ENCODE data around the gene NGRN. TPM values are rescaled to one million over a fixed set of nuclear protein-coding genes. Genes with fewer than 3 reads are reported as not detected.
A peak's percentile ranks its signal among the peaks of the same experiment; 100 is the strongest.

The NGRN gene
- total RNA-seq, 1 experiment from 2014 or later: 70.5 TPM

GRCh38 chr15:90232196-90232595, 33.3 kb upstream of the NGRN start:
- DNase-seq (ENCODE audit: unreplicated experiment): no peak
- intact Hi-C loops (cut with micrococcal nuclease): loop anchor here (5.0 kb wide), 2 partner anchors 145 to 335 kb away; no protein-coding TSS in a partner anchor
- BruUV-seq (replicated peaks): no TSS peak
- no peaks in the 10 kb centered on the region for H3K9me3 Mint-ChIP-seq (ENCODE audit: unreplicated experiment)
- peaks cover 19% of the 10 kb centered on the region for H3K4me1 Mint-ChIP-seq (ENCODE audit: insufficient read depth, unreplicated experiment)
- peak overlapping the region; percentile 85 for H3K4me3 Mint-ChIP-seq (ENCODE audit: unreplicated experiment)
- TF ChIP-seq CTCF (IDR thresholded peaks at IDR 0.05; ENCODE audit: unreplicated experiment): no peak
- POLR2A ChIA-PET: interaction anchor here (0.6 to 4.7 kb wide), 18 partner anchors 10 to 467 kb away, joined by 3 to 66 read pairs (median 6); partner anchors contain the start of genes AP3S2, SEMA4B and TTLL13
- H3K27ac Mint-ChIP-seq (ENCODE audit: low read depth, unreplicated experiment): no peak overlapping the region
- no peaks in the 10 kb centered on the region for H3K27me3 Mint-ChIP-seq (ENCODE audit: insufficient read depth, unreplicated experiment)
- CTCF ChIA-PET: interaction anchor here (0.6 to 4.8 kb wide), 19 partner anchors 11 to 313 kb away, joined by 3 to 48 read pairs (median 4); partner anchors contain the start of gene TTLL13
- H3K36me3 Mint-ChIP-seq (ENCODE audit: insufficient read depth, unreplicated experiment): peaks cover 43% of the 10 kb centered on the region

GRCh38 chr15:90232941-90233386, 32.5 kb upstream of the NGRN start:
- intact Hi-C loops (cut with micrococcal nuclease): loop anchor here (1.0 to 5.0 kb wide), 3 partner anchors 53 to 336 kb away; no protein-coding TSS in a partner anchor
- DNase-seq (ENCODE audit: unreplicated experiment): no peak
- TF ChIP-seq CTCF (IDR thresholded peaks at IDR 0.05; ENCODE audit: unreplicated experiment): peak; percentile 56

GRCh38 chr15:90233387-90234095, 31.9 kb upstream of the NGRN start, which contains the start of gene CIB1:
Gene CIB1 (minus strand): TSS chr15:90233941. CDS start chr15:90233885, 56 bp downstream.
- no peaks in the 10 kb centered on the region for H3K27me3 Mint-ChIP-seq (ENCODE audit: insufficient read depth, unreplicated experiment)
- H3K36me3 Mint-ChIP-seq (ENCODE audit: insufficient read depth, unreplicated experiment): peaks cover 36% of the 10 kb centered on the region
- ChIA-PET POLR2A (interaction anchor here (0.5 to 4.7 kb wide), 32 partner anchors 9 to 755 kb away, joined by 3 to 66 read pairs (median 5); partner anchors contain the start of genes AP3S2, NGRN, SEMA4B and TTLL13), CTCF (interaction anchor here (0.5 to 4.8 kb wide), 20 partner anchors 12 to 369 kb away, joined by 3 to 48 read pairs (median 4); partner anchors contain the start of genes ARPIN and TTLL13)
- peaks cover 19% of the 10 kb centered on the region for H3K4me1 Mint-ChIP-seq (ENCODE audit: insufficient read depth, unreplicated experiment)
- H3K27ac Mint-ChIP-seq (ENCODE audit: low read depth, unreplicated experiment): peak within 1 kb of the TSS; percentile 12
- H3K9me3 Mint-ChIP-seq (ENCODE audit: unreplicated experiment): no peaks in the 10 kb centered on the region
- DNase-seq (ENCODE audit: unreplicated experiment): peak; percentile 97
- H3K4me3 Mint-ChIP-seq (ENCODE audit: unreplicated experiment): peak within 1 kb of the TSS; percentile 85
- TSS peak; percentile 46 for BruUV-seq (replicated peaks)
- intact Hi-C loops (cut with micrococcal nuclease): loop anchor here (1.0 to 5.0 kb wide), 4 partner anchors 31 to 336 kb away; partner anchors contain the start of gene NGRN
- no peak for TF ChIP-seq CTCF (IDR thresholded peaks at IDR 0.05; ENCODE audit: unreplicated experiment)

More at GRCh38 chr15:90232941-90233386, 32.5 kb upstream of the NGRN start:
- BruUV-seq (replicated peaks): no TSS peak
- Mint-ChIP-seq H3K4me1 (ENCODE audit: insufficient read depth, unreplicated experiment) (peaks cover 19% of the 10 kb centered on the region), H3K36me3 (ENCODE audit: insufficient read depth, unreplicated experiment) (peaks cover 36% of the 10 kb centered on the region), H3K27ac (ENCODE audit: low read depth, unreplicated experiment) (no peak overlapping the region), H3K27me3 (ENCODE audit: insufficient read depth, unreplicated experiment) (no peaks in the 10 kb centered on the region), H3K9me3 (ENCODE audit: unreplicated experiment) (no peaks in the 10 kb centered on the region), H3K4me3 (ENCODE audit: unreplicated experiment) (peak overlapping the region; percentile 85)
- CTCF ChIA-PET: interaction anchor here (0.6 to 4.8 kb wide), 21 partner anchors 12 to 368 kb away, joined by 3 to 48 read pairs (median 4); partner anchors contain the start of genes ARPIN and TTLL13
- POLR2A ChIA-PET: interaction anchor here (0.6 to 4.7 kb wide), 26 partner anchors 9 to 755 kb away, joined by 3 to 66 read pairs (median 6); partner anchors contain the start of genes AP3S2, NGRN, SEMA4B and TTLL13

Data from MCF 10A (cell line).